IPS-11a (cell line): ENCODE results near the gene OR52E1.

ENCODE experiments used
- H3K4me3 ChIP-seq: one replicate; pipeline ENCODE4 v1.5.1; 2013; ENCODE audit warnings: low read depth, low read length, control low read depth

Gene OR52E1

DNA sequence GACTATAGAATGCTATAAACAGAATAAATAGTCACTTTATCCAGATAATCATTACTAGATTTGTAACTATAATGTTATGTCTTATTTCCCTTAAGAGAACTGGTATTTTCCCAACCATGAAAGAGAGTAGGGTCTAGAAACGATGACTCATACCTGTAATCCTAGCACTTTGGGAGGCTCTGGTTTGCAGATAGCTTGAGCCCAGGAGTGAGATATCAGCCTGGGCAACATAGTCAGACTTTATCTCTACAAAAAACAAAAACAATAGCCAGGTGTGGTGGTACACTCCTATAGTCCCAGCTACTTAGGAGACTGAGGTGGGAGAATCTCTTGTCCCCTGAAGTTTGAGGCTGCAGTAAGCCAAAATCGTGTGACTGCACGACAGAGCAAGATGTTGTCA lies 37.9 kb downstream of the OR52E1 start:
- no peak overlapping the region for H3K4me3 ChIP-seq

DNA sequence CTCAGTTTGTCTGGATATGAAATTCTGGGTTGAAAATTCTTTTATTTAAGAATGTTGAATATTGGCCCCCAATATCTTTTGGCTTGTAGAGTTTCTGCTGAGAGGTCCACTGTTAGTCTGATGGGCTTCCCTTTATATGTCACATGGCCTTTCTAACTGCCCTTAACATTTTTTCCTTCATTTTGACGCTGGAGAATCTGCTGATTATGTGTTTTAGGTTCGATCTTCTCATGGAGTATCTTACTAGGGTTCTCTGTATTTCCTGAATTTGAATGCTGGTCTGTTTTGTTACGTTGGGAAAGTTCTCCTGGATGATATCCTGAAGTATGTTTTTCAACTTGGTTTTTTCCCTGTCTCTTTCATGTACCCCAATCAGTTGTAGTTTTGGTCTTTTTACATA lies 46.0 kb downstream of the OR52E1 start:
- H3K4me3 ChIP-seq: no peak overlapping the region

GRCh38 chr11:5117588-5117987 lies 48.2 kb downstream of the OR52E1 start:
- no peak overlapping the region for H3K4me3 ChIP-seq

DNA sequence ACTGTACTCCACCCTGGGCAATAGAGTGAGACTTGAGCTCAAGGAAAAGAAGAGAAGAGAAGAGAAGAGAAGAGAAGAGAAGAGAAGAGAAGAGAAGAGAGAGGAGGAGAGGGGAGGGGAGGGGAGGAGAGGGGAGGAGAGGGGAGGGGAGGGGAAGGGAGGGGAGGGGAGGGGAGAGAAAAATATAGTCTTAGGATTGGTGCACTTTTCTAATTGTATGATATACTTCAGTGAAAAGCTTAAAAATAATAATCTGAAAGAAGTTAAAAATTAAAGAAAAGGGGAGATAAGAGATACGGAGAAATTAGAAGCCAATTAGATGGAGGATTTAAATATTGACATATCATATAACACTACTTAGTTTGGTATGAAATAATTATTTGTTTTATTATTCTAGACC lies 49.5 kb downstream of the OR52E1 start:
- H3K4me3 ChIP-seq: no peak overlapping the region
